Upper lobe of left lung (tissue), 6 donors: Measurements from ENCODE around the gene SPATA32. TPM values are rescaled to one million over a fixed set of nuclear protein-coding genes. Genes with fewer than 3 reads are reported as not detected.

ENCODE experiments used
- ATAC-seq, 2 donors: fragments of 200-7000 bp; cut with Tn5 transposase; one replicate each; pipeline ENCODE4 v1.9.1; 2022; ENCODE audit warnings: mild to moderate bottlenecking in 2 of 2, moderate library complexity in 2 of 2; ENCODE audit not compliant: low FRiP score in 2 of 2
- DNase-seq, 2 donors: peaks; one replicate each; pipeline ENCODE4 v3.0.0-alpha.2; 2019 to 2020
- H3K27ac ChIP-seq, 4 donors: fragments of 200-600 bp; sonication (generic); one replicate each; pipeline ENCODE4 v1.5.1; 2016 to 2019
- H3K27me3 ChIP-seq, 4 donors: fragments of 200-600 bp; sonication (generic); one replicate each; pipeline ENCODE4 v1.5.1; 2017 to 2019
- H3K36me3 ChIP-seq, 4 donors: fragments of 200-600 bp; sonication (generic); one replicate each; pipeline ENCODE4 v1.5.1; 2016 to 2019
- H3K4me1 ChIP-seq, 4 donors: fragments of 200-600 bp; sonication (generic); one replicate each; pipeline ENCODE4 v1.5.1; 2018 to 2019
- H3K4me3 ChIP-seq, 4 donors: fragments of 200-600 bp; sonication (generic); one replicate each; pipeline ENCODE4 v1.5.1; 2017 to 2019; ENCODE audit warnings: mild to moderate bottlenecking in 2 of 4, moderate library complexity in 1 of 4
- H3K9me3 ChIP-seq, 4 donors: fragments of 200-600 bp; sonication (generic); one replicate each; pipeline ENCODE4 v1.5.1; 2018 to 2019
- CTCF ChIP-seq, 6 experiments: fragments of 450-650 bp in 4 of 6; fragments of 200-600 bp in 2 of 6; sonication (generic) in 2 of 6; IDR thresholded peaks; one replicate each; pipeline ENCODE4 v1.5.1; 2016 to 2019; ENCODE audit warnings: antibody characterized with exemption in 6 of 6
- EP300 ChIP-seq, 4 donors: sonication (generic); formaldehyde crosslinking; IDR thresholded peaks; one replicate each; pipeline ENCODE4 v1.5.1; 2017; ENCODE audit warnings: antibody characterized with exemption in 4 of 4, control low read depth in 2 of 4
- POLR2A ChIP-seq, 4 donors: fragments of 450-650 bp; IDR thresholded peaks; one replicate each; pipeline ENCODE4 v1.5.1; 2016 to 2017; ENCODE audit warnings: antibody characterized with exemption in 4 of 4, mild to moderate bottlenecking in 2 of 4
- POLR2AphosphoS5 ChIP-seq, 2 donors: sonication (generic); formaldehyde crosslinking; IDR thresholded peaks; one replicate each; pipeline ENCODE4 v1.5.1; 2017; ENCODE audit warnings: antibody characterized with exemption in 2 of 2
- WGBS, 2 donors: methylation state at CpG; one replicate each; pipeline ENCODE4 v1.1.5; 2017 to 2018; 5-methylcytosine and 5-hydroxymethylcytosine counted together
- total RNA-seq, 6 donors: library from RNA; depleted of rRNA in 4 of 6; stranded (reverse); fragments of >200 nt in 4 of 6; gene quantifications; one replicate each; pipeline versions ENCODE4 v1.1.0 to v1.2.1, GENCODE V29; 2016 to 2021
- donor health status: DM: no; HTN: no; CAD: no; lungs with moderate emphysema.
- donor health status: DM: no; HTN: yes; CAD: no; lungs with severe emphysema.

SPATA32 gene
- total RNA-seq, 6 donors from 2014 or later = 0.20 TPM; not detected in 5

- peak overlapping the region; percentile 65 to 93 (median 86) for H3K27ac ChIP-seq
- ATAC-seq = no peak
- 11 to 24% methylated on average over 20 to 21 of the region's 33 CpGs for WGBS, 2 donors
Measured at GRCh38 chr17:45222289-45222995, 39.5 kb downstream of the SPATA32 start.

DNA sequence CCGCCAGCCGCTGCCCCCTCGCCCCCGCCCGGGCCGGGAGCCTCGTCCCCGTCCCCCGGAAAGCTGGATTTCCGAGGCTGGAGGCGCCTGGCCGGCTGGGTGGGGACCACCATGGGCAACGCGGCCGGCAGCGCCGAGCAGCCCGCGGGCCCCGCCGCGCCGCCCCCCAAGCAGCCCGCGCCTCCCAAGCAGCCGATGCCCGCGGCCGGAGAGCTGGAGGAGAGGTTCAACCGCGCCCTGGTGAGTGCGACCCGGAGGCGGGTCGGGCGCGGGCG is 39.9 kb downstream of the SPATA32 start:
- peaks cover 12 to 52% (median 18%) of the 10 kb centered on the region in 4 donors for H3K4me1 ChIP-seq
- DNase-seq (no peak), ATAC-seq (no peak)
- H3K27ac ChIP-seq = peak overlapping the region; percentile 65 to 93 (median 86)
- WGBS, 2 donors = no CpG with 5 or more reads among the region's 38 CpGs
- no peak for TF ChIP-seq CTCF (IDR thresholded peaks at IDR 0.05)
- no peak for TF ChIP-seq EP300 (IDR thresholded peaks at IDR 0.05)
- no peak for TF ChIP-seq POLR2AphosphoS5 (IDR thresholded peaks at IDR 0.05)
- TF ChIP-seq POLR2A (IDR thresholded peaks at IDR 0.05) = no peak
- peaks cover 0 to 6% (median 0%) of the 10 kb centered on the region in 4 donors for H3K27me3 ChIP-seq
- no peaks in the 10 kb centered on the region for H3K36me3 ChIP-seq
- H3K4me3 ChIP-seq = peak overlapping the region in 3 of 4 donors; percentile 54 to 71 (median 70)
- H3K9me3 ChIP-seq = no peaks in the 10 kb centered on the region

More at GRCh38 chr17:45222289-45222995, 39.5 kb downstream of the SPATA32 start:
- DNase-seq = no peak
- H3K27me3 ChIP-seq = peaks cover 0 to 6% (median 0%) of the 10 kb centered on the region in 4 donors
- no peak for TF ChIP-seq POLR2AphosphoS5 (IDR thresholded peaks at IDR 0.05)
- TF ChIP-seq CTCF (IDR thresholded peaks at IDR 0.05) = no peak
- TF ChIP-seq EP300 (IDR thresholded peaks at IDR 0.05) = no peak
- TF ChIP-seq POLR2A (IDR thresholded peaks at IDR 0.05) = no peak
- H3K4me1 ChIP-seq = peaks cover 14 to 57% (median 22%) of the 10 kb centered on the region in 4 donors
- H3K9me3 ChIP-seq = no peaks in the 10 kb centered on the region
- no peaks in the 10 kb centered on the region for H3K36me3 ChIP-seq
- H3K4me3 ChIP-seq = peak overlapping the region; percentile 24 to 71 (median 62)

DNA sequence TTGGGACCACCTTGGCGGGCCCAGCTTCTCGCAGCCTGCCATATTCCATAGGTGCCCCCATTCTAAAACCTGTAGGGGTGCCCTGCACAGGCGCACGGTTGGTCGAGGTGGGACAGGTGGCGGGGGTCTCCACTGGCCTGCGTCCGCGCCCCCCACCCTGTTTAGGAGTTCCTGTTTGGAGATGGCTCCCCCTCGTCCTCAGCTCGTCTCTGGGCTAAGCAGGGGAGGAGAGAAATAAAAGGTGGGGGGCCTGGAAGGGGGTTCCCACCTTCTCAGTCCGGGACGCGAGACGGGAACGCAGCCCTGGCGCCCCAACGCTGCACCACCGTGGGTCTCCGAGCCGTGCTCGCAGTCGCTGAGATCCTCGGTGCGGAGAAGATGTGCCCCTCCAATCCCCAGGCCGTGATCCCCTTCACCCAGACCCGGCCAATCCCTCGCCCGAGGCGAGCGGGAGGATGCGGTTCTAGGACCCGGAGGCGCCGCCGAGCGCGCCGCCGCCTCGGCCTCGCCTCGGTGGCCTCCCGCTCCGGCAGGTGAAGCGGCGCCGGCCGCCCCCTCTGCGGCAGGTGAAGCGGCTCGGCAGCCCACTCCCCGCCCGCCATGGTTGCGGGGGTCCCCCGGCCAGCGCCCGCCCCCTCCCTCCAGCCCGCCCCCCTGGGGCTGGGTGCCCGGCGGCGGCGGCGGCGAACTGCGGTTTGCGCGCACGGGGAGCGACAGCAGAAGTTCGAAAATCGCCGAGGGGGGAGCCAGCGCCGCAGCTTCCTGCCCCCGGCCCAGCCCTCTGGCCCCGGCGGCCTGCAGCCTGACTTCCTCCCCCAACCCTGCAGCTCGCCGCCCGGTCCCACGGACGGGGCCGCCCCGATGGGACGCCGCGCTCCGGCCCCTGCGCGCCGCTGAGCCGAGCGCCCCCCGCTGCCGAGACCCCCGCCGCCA is 40.5 kb downstream of the SPATA32 start, which contains the start of gene FMNL1:
TSS of gene FMNL1 (plus strand) at position 805 of the 933 bp plus-strand sequence. CDS start 240 bp downstream, outside the sequence.
- TF ChIP-seq POLR2AphosphoS5 (IDR thresholded peaks at IDR 0.05) (peak; percentile 9 to 46), POLR2A (IDR thresholded peaks at IDR 0.05) (peak in 1 of 4 donors; percentile 69), CTCF (IDR thresholded peaks at IDR 0.05) (peak in 3 of 6 experiments; percentile 18 to 31 (median 23)), EP300 (IDR thresholded peaks at IDR 0.05) (no peak)
- peak; percentile 81 to 94 for DNase-seq
- peak in 1 of 2 donors; percentile 41 for ATAC-seq

DNA sequence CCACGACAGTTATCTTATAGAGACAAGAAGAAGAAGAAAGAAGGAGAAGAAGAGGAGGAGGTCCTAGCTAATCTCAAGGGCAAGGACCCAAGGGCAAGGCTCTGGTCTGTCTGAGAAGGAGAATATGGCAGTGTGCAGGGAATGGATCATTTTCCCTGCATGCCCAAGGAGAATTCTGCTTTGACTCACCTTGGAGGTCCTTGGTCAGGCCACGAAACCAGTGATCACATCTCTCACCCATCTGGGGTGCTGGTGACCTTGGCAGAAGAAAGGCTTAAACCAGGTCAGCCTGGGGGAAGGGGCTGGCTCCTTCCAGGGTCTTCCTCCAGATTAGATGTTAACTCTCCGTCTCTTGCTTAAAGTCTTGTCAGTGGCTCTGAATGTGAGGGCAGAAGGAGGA is 41.8 kb downstream of the SPATA32 start:
- Histone ChIP-seq H3K9me3 (no peaks in the 10 kb centered on the region), H3K4me3 (no peak overlapping the region), H3K4me1 (peaks cover 4 to 38% (median 10%) of the 10 kb centered on the region in 4 donors), H3K27me3 (peaks cover 0 to 6% (median 0%) of the 10 kb centered on the region in 4 donors), H3K27ac (no peak overlapping the region), H3K36me3 (no peaks in the 10 kb centered on the region)
- ATAC-seq (no peak), DNase-seq (no peak)
- WGBS, 2 donors = 78 to 93% methylated on average over 2 to 3 of the region's 3 CpGs
- TF ChIP-seq CTCF (IDR thresholded peaks at IDR 0.05) (no peak), POLR2AphosphoS5 (IDR thresholded peaks at IDR 0.05) (no peak), POLR2A (IDR thresholded peaks at IDR 0.05) (no peak), EP300 (IDR thresholded peaks at IDR 0.05) (no peak)

More for the DNA sequence above, 40.5 kb downstream of the SPATA32 start, which contains the start of gene FMNL1:
- peaks cover 0 to 6% (median 0%) of the 10 kb centered on the region in 4 donors for H3K27me3 ChIP-seq
- WGBS, 2 donors = 13 to 21% methylated on average over 16 to 20 of the region's 98 CpGs
- peak within 1 kb of the TSS; percentile 24 to 71 (median 62) for H3K4me3 ChIP-seq
- H3K9me3 ChIP-seq = no peaks in the 10 kb centered on the region
- peaks cover 7 to 46% (median 15%) of the 10 kb centered on the region in 4 donors for H3K4me1 ChIP-seq
- H3K36me3 ChIP-seq = no peaks in the 10 kb centered on the region
- H3K27ac ChIP-seq = peak within 1 kb of the TSS; percentile 65 to 93 (median 86)
